GM18519 (cell line): ENCODE measurements around the gene PGAP3.

Experiments
- ATAC-seq: cut with Tn5 transposase; IDR thresholded peaks from one replicate; pipeline ENCODE4 v1.9.1; 2021; ENCODE audit warnings: mild to moderate bottlenecking, moderate library complexity; ENCODE audit not compliant: unreplicated experiment, low FRiP score

Gene PGAP3

DNA sequence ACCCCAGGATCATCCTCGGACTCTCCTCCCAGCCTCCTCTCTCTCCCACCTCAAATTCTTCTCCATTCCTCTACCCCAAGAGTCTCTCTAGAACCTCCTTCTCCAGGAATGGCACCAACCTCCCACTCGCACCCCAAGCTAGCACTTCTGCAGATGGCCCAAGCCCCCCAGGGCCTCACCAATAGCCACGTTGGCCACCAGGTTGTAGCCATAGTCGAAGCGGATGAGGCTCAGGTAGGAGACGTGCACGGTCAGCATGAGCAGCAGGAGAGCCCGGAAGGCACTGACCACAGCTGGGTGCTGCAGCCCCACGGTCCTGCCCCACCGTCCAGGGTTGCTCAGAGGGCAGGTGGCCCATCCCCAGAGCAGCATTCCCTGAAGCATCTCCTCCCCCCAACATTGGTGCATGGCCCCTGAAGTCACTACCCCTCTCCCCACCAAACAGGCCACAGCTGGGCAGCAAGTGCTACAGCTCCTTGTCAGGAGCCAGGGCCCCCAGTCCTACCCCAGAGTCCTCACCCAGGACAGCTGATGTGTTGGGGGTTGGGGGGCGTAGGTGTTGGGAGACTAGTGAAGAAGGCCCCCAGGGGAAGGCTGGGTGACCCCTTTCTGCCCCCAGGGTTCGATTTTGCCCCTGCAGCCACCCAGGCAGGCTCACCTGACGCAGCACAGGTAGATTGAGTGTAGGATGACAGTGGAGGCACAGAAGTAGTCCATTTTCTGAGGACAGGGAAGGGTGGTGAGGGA, 14.3 kb downstream of the PGAP3 start:
- no peak for ATAC-seq

DNA sequence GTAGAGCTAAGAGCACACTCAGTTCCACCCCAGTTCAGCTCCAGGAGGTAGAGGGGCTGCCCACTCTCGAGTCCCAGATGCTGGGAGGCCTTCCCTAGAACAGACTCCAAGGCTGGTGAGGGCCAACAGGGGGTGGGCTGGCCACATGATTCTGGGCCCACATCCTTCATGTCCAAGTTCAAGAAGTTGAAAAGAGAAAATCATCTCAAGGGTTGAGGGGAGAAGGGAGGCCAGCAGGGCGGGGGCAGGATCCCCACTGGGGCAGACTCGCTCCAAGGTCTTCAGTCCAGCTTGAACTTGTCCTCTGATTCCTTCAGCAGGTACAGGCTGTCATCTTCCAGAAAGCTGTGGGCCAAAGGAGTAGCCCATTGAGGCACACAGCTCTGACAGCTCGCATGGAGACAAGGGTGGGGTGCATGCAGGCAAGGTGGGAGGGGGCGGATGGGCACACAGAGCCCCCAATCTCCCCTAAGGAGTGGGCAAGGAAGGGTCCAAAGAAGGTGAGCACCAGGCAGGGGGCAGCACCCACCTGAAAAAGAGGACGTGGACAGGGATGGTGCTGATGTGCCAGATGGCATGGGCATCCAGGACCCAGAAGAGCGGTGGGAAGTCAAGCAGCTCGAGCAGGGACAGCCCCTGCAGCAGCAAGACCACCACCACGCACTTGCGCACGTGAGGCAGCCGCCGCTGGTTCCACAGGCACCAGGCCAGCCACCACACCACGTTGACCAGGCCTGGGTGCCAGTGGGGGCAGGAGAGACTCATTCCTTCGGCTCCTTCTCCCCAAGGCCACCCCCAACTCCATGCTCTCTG, 15.1 kb downstream of the PGAP3 start:
- ATAC-seq, result no peak

DNA sequence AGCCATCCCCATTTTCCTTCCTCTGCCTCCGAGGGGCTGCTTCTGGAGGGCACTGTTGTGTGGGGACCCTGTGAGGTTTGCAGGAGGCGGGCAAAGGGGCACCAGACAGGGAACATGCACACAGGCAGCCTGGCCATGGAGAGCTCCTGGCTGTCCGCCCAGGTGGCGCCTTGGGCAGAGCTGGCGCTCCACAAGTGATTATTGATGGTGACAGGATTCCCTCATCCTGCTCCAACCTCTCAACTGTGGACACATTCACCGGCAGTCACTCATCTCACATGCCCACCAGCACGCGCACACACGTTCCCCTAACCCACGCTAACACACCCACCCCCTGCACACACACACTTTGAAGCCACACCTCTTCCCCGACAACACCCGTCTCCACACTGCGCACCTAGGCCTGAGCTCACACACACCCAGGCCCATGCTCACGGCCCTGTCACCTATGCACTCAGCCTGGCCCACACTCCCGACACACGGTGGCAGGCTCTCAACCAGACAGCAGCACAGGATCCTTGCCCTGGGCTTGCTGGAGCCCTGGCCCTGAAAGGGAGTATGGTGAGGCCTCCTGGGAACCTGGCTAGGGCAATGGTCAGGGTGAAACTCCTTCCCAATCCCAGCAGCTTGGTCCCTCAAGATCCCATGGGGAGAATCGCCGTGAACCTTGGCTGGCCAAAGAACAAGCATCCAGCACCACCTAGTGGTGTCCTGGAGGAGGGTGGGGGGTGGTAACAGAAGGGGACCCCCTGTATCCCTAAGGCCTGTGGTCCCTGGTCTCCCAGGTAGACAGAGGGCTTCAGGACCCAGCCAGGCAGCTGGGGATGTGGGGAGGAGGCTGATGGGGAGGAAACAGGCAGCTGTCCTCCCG, 16.0 kb downstream of the PGAP3 start:
- ATAC-seq, result no peak

DNA sequence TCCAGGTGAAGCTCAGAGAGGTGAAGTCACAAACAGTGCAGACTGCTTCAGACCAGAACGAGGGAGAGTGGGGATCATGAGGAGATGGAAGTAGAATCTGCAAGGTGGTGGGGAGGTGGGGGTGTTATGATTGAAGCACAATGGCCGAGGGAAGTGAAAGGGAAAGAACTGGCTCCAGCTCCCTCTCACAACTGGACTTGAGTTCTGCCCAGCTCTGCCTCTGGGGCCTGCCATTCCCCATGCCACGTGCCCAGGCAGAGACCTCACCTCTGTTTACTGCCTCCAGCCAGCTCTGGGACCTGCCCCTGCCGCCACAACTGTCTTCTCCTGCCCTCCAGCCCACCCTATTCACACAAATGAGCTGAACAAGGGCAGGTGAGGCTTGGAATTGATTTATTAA, 17.1 kb downstream of the PGAP3 start:
- no peak for ATAC-seq

DNA sequence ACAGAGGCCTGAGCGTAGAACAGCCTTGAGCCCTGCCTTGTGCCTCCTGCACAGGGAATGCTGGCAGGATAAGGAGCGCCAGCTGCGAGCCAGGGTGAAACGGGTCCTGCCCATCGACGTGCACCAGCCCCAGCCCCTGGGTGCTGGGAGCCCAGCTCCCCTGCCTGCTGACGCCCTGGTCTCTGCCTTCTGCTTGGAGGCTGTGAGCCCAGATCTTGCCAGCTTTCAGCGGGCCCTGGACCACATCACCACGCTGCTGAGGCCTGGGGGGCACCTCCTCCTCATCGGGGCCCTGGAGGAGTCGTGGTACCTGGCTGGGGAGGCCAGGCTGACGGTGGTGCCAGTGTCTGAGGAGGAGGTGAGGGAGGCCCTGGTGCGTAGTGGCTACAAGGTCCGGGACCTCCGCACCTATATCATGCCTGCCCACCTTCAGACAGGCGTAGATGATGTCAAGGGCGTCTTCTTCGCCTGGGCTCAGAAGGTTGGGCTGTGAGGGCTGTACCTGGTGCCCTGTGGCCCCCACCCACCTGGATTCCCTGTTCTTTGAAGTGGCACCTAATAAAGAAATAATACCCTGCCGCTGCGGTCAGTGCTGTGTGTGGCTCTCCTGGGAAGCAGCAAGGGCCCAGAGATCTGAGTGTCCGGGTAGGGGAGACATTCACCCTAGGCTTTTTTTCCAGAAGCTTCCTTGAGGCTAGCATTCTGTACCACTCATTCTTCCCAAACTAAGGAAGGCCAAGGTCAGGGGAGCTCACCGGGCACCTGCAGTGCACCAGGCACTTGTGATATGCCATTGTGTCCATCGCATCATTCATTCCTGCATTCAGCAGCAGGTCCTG, 17.7 kb downstream of the PGAP3 start:
- ATAC-seq, result no peak

DNA sequence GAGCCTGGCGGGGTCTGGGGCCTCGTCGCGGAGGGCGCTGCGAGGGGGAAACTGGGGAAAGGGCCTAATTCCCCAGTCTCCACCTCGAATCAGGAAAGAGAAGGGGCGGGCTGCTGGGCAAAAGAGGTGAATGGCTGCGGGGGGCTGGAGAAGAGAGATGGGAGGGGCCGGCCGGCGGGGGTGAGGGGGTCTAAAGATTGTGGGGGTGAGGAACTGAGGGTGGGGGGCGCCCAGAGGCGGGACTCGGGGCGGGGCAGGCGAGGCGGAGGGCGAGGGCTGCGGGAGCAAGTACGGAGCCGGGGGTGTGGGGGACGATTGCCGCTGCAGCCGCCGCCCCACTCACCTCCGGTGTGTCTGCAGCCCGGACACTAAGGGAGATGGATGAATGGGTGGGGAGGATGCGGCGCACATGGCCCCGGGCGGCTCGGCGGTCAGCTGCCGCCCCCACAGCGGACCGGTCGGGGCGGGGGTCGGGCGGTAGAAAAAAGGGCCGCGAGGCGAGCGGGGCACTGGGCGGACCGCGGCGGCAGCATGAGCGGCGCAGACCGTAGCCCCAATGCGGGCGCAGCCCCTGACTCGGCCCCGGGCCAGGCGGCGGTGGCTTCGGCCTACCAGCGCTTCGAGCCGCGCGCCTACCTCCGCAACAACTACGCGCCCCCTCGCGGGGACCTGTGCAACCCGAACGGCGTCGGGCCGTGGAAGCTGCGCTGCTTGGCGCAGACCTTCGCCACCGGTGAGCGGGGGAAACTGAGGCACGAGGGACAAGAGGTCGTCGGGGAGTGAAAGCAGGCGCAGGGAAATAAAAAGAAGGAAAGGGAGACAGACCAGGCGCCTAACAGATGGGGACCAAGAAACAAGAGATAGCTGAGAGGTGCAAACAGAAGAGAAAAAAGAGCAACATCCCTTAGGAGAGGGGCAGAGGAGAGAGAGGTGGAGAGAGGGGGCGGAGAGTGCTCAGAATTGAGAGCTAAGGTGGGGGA, 19.6 kb downstream of the PGAP3 start, which contains the start of gene PNMT:
Gene PNMT (plus strand): TSS at position 509 of the 980 bp plus-strand sequence. CDS start 23 bp downstream, at position 532.
- ATAC-seq, result no peak

DNA sequence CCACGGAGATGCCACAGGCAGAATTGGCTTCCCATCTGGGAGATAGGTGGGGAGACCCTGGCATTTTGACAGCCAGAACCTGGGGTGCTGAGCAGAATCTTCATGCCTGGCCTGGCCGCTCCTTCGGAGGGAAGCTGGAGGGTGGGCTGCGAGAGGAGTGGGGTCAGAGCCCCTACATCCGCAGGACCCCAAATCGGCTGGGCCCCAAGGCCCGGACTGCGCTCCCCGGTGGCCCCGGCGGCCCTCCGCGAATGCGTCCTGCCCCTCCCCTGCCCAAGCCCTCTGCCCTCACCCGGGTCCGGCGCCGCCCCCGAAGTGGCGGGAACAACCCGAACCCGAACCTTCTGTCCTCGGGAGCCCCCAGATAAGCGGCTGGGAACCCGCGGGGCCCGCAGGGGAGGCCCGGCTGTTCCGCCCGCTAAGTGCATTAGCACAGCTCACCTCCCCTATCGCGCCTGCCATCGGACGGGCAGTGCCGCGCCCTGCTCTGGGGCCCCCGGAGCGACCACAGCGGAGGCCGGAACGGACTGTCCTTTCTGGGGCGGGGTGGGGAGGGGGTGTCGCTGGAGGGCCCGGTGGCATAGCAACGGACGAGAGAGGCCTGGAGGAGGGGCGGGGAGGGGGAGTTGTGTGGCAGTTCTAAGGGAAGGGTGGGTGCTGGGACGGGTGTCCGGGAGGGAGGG, 20.5 kb downstream of the PGAP3 start:
- no peak for ATAC-seq

DNA sequence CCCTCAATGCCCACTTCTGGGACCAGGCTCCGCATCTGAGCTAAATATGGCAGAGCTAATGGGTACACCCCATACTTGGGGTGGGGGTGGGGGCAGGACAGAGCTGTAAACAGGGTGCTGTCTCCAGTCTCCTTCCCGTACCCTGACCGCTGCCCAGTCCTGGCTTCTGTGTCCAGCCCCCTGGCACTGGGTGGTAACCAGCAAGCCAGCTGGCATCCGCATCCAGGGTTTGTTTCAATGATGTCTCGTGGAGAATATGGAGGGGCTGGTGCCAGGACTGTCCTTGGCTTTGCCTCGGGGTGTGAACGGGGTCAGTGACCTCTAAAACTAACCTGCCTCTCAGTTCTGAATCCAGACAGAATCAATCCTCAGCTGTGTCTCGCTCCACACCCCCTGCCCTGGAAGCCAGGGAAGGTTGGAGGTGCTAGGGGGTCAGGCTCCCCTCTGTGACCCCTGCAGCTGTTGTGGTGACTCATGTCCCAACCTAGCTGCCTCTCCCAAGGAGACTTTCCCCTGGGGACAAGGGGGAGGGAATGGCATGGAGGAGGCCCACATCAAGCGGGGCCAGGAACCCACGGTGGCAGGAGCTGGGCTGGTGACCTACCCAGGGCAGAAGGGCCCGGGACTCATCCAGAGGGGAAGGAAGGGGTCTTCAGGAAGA, 21.1 kb downstream of the PGAP3 start:
- ATAC-seq, result no peak

DNA sequence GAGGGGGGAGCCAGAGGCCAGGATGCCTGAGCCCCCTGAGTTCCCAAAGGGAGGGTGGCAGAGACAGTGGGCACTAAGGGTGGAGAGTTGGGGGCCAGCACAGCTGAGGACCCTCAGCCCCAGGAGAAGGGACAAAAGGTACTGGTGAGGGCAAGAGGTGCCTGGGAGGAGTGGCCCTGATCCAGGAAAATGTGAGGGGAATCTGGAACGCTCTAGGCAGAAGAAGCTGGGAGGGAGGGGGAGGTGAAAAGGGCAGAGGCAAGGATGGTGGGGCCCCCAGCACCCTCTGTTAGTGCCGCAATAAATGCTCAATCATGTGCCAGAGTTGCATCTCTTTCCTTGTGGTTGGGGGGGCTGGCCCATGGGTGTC, 21.6 kb downstream of the PGAP3 start:
- ATAC-seq, result no peak

DNA sequence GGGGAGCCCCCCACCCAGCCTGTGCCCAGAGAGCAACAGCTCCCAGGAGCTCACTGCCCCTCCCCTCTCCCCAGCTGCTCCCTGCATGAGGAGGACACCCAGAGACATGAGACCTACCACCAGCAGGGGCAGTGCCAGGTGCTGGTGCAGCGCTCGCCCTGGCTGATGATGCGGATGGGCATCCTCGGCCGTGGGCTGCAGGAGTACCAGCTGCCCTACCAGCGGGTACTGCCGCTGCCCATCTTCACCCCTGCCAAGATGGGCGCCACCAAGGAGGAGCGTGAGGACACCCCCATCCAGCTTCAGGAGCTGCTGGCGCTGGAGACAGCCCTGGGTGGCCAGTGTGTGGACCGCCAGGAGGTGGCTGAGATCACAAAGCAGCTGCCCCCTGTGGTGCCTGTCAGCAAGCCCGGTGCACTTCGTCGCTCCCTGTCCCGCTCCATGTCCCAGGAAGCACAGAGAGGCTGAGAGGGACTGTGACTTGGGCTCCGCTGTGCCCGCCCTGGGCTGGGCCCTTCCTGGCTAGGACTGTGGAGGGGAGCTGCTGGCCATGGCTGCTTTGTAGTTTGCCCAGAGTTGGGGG, 22.1 kb downstream of the PGAP3 start:
- no peak for ATAC-seq

DNA sequence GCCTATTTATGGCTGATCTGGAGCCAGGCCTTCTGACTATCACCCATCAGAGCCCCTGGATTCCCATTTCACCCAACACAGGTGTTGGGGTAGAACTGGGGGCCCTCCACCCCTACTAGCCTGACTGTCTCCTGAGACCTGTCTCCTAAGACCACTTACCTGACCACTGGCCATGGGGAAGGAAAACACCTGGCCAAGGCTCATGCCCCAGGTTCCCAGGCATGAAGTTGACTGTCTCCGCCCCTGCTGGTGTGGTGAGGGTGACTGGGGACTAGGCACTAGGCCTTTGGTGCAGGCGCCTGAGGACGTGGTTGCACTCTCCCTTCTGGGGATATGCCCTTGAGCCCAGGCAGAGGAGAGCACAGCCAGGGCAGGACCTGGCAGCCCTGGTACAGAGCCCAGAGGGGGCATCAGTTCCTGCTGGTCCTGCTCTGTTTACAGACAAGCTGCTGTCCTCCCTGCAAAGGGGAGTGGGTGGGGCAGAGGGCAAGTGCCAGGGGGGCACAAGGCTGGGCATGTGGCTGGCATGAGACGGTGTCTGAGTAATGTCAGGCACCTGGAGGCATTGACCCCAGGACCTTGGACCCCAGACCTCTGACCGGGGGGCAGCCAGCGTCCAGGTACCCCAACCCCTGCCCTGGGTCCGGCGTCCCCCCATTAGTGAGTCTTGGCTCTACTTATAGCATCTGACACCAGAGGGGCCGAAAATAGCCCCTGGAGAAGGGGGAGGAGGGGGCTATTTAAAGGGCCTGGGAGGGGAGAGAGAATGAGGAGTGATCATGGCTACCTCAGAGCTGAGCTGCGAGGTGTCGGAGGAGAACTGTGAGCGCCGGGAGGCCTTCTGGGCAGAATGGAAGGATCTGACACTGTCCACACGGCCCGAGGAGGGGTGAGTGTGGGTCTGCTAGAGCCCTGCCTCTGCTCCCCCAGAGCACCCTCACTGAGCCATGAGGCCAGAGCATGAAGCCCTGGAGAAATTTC, 23.0 kb downstream of the PGAP3 start, which contains the start of gene TCAP:
Gene TCAP (plus strand): TSS at position 769 of the 981 bp plus-strand sequence. CDS start 11 bp downstream, at position 780.
- no peak for ATAC-seq

DNA sequence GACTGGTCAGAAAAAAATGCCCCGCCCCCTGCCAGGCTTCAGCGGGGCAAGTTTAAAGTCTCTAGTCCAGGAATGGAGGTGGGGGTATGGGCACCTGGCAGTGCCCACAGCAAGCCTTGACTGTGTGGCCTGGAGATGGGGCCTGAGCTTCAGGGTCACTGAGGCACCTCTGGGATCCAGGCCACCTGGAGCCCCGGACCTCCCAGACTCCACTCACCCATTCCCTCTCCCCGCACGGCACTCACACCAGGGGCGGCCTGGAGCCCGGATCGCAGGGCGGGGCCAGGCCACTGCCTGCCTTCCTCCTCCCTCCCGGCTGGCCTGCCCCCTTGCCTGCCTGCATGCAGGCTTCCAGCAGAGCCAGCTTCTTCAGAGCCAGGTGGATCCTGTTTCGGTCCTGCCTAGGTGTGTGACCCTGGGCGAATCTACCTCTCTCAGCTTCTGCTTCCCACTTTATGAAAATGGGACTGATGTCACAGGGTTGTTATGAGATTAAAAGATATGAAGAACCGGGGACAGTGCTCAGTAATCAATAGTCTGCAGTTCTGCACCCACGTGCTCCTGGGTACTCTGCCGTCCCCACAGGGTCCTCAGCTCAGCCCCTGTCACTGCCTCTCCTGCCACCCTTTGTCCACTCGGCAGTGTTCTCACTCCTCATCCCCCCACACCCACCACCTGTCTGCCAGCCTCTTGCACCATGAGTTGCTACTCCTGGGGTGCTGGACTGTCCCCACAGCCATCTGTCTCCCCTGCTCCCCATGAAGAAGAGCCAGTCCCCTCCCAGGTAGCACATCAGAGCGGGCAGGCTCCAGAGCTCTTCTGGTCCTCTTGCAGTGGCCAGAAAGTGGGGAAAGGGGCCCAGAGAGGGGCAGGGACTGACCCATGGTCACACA, 23.9 kb downstream of the PGAP3 start:
- no peak for ATAC-seq

DNA sequence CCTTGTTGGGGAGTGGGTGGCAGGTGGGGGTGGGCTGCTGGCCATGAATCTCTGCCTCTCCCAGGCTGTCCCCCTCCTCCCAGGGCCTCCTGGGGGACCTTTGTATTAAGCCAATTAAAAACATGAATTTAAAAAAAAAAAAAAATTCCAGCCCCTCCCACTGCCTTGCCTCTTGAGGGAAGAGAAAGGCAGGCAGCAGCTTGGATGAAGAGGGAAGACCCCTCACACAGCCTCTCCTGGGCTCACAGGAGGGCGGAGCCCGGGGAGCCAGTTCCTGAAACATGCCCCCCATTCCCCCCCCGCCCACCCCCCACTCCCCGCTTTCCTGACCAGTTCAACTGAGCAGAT, 24.5 kb downstream of the PGAP3 start:
- no peak for ATAC-seq

DNA sequence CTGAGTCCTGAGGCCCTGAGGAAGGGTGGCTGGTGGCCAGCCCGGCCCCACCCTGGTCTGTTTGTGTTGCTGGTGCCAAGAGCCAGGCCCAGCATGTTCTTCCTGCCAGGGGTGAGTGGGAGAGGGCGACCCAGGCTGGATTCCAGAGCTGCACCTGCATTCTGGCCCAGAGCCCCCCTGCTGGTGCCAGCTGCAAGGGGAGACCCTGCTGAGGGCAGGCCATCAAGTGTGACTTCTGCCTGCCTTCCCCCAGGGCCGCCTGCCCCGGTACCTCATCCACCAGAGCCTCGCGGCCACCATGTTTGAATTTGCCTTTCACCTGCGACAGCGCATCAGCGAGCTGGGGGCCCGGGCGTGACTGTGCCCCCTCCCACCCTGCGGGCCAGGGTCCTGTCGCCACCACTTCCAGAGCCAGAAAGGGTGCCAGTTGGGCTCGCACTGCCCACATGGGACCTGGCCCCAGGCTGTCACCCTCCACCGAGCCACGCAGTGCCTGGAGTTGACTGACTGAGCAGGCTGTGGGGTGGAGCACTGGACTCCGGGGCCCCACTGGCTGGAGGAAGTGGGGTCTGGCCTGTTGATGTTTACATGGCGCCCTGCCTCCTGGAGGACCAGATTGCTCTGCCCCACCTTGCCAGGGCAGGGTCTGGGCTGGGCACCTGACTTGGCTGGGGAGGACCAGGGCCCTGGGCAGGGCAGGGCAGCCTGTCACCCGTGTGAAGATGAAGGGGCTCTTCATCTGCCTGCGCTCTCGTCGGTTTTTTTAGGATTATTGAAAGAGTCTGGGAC, 25.1 kb downstream of the PGAP3 start:
- no peak for ATAC-seq
